ENCODE results near the gene COTL1.

GRCh38 chr16:84607694-84608093 is 10.2 kb downstream of the COTL1 start:
- TF ChIP-seq CTCF (IDR thresholded peaks at IDR 0.05) = no peak
- no peak for TF ChIP-seq USF2 (CRISPR knock-in tag; IDR thresholded peaks at IDR 0.05)
- TF ChIP-seq ETV6 (CRISPR knock-in tag; IDR thresholded peaks at IDR 0.05) = no peak
- no peak for TF ChIP-seq MLX (CRISPR knock-in tag; IDR thresholded peaks at IDR 0.05)
- TF ChIP-seq E2F4 (CRISPR knock-in tag; IDR thresholded peaks at IDR 0.05; ENCODE audit: borderline replicate concordance, low read depth) = no peak
- no peak for TF ChIP-seq TEAD4 (CRISPR knock-in tag; IDR thresholded peaks at IDR 0.05)
- no peak for TF ChIP-seq ATF6 (CRISPR knock-in tag; IDR thresholded peaks at IDR 0.05)
- TF ChIP-seq JUN (CRISPR knock-in tag; IDR thresholded peaks at IDR 0.05) = no peak
- no peak for TF ChIP-seq NR1H2 (CRISPR knock-in tag; IDR thresholded peaks at IDR 0.05)

All from WTC11 (cell line).